GM12875 (cell line): ENCODE data around the gene TMEM175.
"Not testable (repeated sequence)": the region's sequence is repeated elsewhere in the genome, so short reads cannot be mapped to it uniquely, and the experiment has no call there.

Source experiments
- H3K4me3 ChIP-seq: one replicate; pipeline ENCODE4 v1.5.1; 2011; ENCODE audit warnings: low read depth, low read length, control low read depth
- CTCF ChIP-seq: IDR thresholded peaks from 2 replicates; pipeline ENCODE4 v1.5.1; 2011; ENCODE audit warnings: low read depth, mild to moderate bottlenecking, control low read depth, inconsistent platforms, low read length, moderate library complexity, borderline replicate concordance; ENCODE audit not compliant: insufficient read depth

Gene TMEM175

GRCh38 chr4:970046-970745 is 37.9 kb downstream of the TMEM175 start:
- no peak overlapping the region for H3K4me3 ChIP-seq
- TF ChIP-seq CTCF, result no peak

DNA sequence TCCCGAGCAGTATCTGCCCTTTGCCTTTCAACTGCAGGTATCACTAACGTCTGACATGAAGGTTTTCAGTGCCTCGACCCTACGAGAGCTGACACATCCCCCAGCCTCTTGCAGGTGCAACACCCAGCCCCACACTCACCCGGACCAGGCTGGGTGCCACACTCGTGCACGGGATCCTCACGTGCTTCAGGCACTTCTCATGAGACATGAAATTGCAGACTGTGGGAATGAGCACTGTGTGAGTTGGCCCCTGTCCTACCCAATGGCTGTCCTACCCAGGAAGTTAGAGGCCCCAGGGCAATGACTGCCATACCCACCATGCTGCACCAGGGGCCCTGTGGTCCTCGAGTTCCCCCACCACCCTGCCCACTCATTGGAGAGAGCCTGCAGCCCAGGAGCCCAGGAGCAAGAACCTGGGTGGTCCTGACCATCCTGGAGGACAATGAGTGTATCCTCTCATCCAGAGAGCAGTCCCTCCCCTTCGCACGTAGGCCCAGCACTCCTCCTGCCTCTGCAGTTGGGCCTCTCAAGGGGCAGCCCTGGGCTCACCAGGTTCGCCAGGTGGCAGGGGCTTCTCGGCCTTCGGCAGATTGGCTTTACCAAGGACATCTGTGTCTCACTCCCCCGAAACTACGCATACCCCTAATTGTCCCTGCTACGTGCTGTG is 38.7 kb downstream of the TMEM175 start:
- no peak overlapping the region for H3K4me3 ChIP-seq
- TF ChIP-seq CTCF, result no peak

DNA sequence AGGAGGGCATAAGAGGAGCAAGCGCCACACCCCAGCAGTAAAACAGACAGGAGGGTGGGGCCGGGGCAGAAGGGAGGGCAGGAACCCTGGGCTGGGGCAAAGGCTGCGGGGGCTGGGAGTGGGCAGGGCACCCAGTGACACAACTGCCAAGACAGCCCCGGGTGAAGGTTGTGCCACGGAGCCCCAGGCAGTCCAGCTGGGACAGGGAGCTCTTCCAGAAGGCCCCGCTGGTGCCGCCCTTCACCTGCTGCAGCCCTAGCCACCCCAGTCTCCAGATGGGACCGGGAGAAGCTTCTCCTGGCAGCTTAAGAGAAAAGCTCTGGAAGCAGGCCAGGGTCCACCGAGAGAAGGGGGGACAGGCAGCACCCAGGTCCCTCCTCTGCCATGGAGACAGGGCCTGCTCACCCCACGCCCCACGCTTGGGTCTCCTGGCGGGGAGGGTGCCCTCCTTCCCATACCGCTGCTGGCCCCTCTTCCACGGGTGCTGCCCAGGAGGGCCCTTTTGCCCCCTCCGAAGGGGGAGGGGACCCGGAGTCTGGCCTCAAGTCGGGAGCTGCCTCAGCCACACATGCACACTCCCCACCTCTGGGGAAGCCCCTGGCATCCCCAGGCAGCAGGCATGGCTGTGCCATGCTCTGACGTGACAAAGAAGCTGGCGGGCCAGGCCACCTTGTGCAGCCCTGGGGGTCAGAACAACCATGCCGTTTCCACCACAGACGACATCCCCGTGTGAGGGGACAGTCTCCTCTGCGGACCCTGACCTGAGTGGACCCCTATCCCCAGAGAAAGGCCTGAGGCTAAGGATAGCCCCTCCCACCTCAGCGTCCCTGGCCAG is 39.6 kb downstream of the TMEM175 start:
- no peak for TF ChIP-seq CTCF
- H3K4me3 ChIP-seq, result no peak overlapping the region

DNA sequence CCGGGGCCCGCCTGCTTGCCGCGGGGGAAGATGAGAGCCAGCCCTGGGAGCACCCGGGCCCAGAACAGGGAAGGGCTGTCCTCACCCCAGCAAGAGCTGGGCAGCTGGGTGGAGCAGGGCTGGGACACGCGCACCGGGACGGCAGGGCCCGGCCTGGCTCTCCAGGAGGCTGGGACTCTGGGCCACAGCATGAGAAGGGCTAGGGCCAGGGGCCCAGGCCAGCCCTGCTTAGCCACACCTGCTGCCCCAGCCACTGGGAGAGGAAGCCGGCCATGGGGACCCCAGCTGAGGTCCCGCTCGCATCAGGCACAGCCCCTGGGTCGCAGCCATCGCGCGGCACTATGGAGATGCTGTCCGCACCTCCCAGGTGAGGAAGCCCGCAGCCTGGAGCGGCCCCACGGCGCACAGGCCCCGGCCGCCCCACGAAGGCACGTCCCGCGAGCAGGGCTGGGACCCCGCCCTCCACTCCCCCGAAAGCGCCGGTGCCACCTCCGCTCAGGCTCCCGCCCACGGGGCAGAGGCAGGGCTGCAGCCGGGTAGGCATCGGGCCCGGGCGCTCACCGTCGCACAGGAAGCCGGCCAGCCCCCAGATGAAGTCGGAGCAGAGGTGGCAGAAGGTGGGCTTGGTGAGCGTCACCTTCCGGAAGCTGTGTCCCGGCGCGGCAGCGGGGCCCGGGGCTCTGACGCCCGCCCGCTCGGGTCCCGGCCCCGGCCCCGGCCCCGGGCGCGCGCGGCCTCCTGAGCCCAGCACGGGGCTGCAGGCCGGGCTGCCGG is 40.6 kb downstream of the TMEM175 start:
- peak overlapping the region; percentile 72 for H3K4me3 ChIP-seq
- no peak for TF ChIP-seq CTCF

DNA sequence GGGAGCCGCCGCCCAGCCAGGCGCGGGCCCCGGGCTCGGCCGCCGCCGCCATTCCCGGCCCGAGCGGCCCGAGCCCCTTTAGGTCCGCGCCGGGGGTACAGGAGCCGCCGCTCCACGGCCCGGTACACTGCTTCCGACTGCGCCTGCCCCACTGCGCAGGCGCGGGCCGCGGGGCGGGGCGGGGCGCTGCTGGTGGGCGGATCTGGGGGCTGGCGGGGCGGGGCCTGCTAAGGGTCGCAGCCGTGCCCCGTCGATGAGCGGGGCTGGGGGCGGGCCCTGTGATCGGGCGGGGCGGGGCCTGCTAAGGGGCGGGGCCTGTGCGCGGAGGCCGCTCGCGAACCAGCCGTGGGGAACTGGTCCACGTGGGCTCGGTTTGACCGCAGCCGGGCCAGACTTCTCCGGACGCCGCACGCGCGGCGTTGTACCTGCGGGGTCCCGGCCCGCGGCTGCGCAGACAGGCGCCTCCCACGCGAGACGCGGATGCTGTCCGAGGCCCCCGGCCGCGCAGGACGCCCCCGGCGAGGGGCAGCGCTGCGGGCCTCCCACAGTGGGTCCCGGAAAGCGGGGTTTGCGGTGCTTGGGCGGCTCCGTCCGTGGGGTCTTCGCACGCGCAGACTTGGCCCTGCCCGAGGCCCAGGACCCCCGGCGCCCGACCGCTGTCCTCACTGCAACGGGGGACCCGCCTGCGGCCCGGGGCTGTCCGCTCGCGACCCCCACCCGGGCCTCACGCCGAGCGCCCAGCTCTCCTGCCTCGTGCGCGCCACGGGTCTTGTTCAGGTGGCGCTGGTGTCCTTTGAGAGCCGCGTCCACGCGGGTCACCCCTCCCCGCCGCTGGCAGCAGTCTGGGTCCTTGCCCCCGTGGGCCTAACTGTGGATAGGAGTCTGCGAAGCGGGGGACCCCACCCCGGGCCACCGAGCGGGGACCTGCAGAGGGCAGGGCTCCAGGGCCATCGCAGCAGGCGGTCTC is 41.5 kb downstream of the TMEM175 start, which contains the start of gene DGKQ:
DGKQ (minus strand) TSS at position 139 of the 967 bp plus-strand sequence; CDS start at position 52, 87 bp downstream.
- H3K4me3 ChIP-seq, result peak within 1 kb of the TSS; percentile 72
- TF ChIP-seq CTCF, result no peak

DNA sequence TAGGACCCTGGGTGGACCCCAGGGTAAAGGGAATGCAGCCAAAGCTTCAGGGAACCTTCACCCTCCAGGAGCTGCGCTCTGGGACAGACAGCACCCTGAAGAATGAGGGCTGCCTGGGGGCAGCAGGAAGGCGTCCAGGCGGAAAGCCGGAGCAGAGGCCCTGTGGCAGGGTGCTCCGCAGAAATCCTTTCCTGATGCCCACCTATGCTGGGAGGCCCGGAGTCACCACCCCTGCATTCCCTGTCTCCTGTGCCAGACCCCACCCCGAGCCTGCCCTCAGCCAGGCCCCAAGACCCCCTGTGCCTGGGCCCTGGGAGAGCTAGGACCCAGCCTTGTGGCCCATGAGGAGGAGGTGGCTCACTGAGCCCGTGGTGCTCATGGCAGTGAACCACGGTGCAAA is 42.4 kb downstream of the TMEM175 start:
- no peak for TF ChIP-seq CTCF

GRCh38 chr4:976016-976415 is 43.8 kb downstream of the TMEM175 start:
- H3K4me3 ChIP-seq, result not testable (repeated sequence)

More for the DNA sequence above, 42.4 kb downstream of the TMEM175 start:
- H3K4me3 ChIP-seq, result no peak overlapping the region
